HG02763 (cell line): ENCODE measurements around the gene CACNA1E.

Experiments
- ATAC-seq: cut with Tn5 transposase; IDR thresholded peaks from one replicate; pipeline ENCODE4 v1.9.1; 2021; ENCODE audit warnings: mild to moderate bottlenecking, moderate library complexity; ENCODE audit not compliant: unreplicated experiment

CACNA1E gene

DNA sequence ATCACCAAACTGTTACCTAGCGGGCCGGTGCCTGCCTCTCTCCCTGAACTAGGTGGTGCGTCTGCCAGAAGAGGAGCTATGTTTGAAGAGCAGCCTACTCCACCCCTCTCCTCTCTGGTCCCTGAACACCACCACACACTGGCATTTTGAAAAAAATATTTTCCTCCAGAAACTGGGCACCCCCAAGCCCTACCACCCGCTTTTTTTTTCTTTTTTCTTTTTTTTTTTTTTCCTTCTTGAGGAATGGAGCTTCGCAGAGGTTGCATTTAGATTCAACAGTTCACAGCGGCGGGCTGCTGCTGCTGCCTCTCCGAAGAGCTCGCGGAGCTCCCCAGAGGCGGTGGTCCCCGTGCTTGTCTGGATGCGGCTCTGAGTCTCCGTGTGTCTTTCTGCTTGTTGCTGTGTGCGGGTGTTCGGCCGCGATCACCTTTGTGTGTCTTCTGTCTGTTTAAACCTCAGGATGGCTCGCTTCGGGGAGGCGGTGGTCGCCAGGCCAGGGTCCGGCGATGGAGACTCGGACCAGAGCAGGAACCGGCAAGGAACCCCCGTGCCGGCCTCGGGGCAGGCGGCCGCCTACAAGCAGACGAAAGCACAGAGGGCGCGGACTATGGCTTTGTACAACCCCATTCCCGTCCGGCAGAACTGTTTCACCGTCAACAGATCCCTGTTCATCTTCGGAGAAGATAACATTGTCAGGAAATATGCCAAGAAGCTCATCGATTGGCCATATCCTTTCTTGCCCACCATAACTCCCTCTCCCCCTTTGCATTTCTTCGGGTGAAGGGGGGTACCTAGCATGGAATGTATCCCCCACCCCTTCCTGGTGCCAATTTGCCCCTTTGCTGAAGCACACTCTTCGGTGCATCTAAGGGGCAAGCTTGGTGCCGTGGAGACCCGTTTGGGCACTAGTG lies at the start of gene CACNA1E:
Gene CACNA1E, plus strand, starts transcription at position 233 of the 911 bp plus-strand sequence. Its CDS starts 228 bp downstream, at position 461.
- ATAC-seq = no peak

DNA sequence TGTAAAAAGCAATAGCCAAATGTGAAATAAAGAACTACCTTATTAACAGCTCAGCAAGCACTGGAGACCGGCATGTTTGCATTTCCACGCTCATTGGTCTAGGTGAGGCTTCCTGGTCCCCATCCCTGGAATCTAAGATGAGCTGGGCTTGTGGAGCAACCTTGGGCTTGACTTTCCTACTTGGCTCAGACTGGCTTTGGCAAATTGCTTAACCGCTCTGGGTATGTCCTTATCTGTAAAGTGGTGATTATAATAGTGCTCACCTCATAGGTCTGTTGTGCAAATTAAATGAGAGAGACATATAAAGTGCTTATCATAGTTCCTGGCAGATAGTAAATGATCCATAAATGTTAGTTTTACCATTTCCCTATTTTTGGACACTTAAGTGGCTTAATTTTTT lies 49.4 kb upstream of the CACNA1E start:
- ATAC-seq = no peak

DNA sequence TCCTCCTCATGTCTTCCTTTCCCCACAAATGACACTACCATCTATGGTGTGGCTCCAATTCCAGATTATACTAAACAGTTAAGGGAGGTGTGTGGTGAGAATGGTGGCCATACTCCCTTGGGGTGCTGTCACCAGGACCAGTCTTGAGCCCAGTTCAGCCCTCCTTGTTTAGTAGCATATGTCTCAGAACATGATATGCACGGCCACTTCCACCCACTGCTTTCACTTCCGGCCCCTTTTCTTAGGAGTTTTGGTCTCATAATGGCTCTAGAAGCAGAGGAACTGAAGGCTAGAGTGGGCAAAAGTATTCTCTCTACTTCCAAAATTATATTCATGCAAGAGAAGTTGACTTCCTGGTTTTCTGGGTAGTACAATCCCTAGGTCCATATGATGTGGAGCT lies 45.3 kb upstream of the CACNA1E start:
- ATAC-seq = peak; percentile 84

DNA sequence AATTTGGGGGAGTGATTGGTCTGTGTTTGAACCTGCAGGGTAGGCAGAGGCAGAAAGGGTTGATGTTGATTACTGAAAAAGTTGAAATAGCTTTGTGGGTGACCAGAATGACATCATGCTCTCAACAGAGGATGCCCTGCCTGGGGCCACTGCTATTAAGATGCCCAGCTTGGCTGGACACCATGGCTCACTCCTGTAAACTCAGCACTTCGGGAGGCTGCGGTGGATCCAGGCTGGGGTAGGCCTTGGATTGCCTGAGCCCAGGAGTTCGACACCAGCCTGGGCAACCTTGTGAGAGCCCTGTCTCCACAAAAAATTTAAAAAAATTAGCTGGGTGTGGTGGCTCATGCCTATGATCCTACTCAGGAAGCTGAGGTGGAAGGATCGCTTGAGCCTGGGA lies 42.8 kb upstream of the CACNA1E start:
- no peak for ATAC-seq

DNA sequence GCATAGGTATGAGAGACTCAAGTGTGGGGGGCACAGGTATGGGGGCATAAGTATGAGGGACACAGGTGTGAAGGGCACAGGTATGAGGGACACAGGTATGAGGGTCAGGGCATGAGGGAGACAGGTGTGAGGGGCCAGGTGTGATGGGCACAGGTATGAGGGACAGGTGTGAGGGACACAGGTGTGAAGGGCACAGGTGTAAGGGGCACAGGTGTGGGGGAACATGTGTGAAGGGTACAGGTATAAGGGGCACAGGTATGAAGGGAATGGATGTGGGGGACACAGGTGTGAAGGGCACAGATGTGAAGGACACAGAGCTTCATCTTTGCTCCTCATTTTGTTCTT lies 41.2 kb upstream of the CACNA1E start:
- no peak for ATAC-seq

DNA sequence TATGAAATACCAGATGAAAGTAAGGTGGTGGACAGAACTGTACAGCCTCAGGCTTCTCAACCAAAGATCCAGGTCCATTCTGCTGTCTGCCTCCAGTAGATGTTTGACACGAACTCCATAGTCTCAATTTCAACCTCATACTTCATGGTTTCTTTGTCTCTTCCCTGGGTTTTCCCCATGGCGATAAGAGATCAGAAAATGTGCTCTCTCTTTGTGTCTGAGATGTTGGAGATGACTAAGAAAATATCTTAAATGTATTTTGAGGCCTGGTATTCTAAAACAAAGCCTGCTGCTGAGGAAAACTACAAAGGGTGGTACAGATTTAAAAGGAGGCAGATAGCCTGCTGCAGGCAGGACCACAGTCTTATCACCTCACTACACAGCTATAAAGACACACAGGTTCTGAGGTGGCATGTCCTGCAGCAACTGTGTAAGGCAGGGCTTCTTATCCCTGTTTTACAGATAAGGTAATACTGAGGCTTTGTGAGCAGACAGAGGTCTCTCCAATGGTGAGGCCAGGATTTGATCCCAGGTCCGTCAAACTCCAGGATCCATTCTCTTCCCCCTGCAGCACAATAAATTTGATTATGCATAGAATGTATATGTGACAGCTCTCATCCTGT lies 40.0 kb upstream of the CACNA1E start:
- ATAC-seq = no peak

DNA sequence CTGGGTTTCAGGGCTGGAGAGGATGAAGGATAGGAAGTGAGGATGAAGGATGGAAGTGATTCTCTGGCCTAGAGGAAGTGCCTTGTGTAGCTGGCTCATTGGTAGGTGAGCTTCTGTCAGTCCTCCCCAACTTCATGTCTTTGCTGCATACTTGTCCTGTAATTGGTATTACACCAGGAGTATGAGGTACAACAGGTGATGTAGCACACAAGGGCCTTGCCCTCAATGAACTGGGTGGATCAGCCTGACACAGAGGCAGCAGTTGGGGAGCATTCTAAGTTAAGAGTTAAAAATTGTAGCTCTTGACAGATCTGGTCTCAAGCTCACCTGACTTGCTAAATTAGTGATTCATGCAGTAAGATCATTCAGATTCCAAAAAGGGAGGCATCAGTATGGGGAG lies 37.9 kb upstream of the CACNA1E start:
- ATAC-seq = no peak

DNA sequence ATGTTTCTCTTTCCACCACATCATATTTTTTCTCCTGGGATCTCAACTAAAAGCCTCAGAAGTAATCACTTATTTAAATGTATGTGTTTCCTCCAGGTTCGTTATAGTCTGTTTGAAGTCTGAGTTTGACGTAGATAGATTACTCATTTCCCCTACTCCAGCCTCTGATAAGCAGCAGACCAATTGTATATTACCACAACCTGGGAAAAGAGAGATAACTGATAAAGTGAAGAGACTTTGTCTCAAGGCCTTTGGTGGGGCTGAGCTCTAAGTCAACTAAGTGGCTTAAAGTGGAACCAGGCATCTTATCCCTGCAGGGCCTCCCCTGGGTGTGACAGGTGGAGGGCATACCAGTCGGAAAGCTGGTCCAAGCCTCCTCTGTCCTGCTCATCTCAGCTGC lies 34.9 kb upstream of the CACNA1E start:
- ATAC-seq = no peak

DNA sequence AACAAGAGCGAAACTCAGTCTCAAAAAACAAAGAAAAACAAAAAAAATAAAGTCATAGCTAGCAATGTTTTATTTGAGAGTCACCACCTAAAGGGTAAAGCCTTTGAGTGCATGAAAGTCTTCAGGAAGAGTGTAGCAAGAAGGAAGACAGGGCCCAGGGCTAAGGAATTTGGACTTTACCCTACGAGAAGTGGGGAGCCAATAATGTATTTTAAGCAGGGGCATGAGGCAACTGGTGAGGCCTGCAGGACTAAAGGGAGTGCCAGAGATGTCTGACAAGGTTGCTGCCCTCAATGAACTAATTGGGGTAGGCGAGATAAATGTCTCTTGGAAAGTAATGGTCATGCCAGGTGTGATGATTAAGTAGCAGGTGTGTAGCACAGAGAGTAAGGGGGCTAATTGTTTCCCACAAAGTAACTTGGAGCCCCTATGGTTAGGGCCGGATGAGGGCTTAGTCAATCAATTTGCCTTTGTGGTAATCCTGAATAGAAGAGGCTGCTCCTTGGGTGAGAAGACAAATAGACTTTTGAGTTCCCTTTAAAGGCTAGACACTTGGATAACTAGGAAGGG lies 31.6 kb upstream of the CACNA1E start:
- no peak for ATAC-seq

DNA sequence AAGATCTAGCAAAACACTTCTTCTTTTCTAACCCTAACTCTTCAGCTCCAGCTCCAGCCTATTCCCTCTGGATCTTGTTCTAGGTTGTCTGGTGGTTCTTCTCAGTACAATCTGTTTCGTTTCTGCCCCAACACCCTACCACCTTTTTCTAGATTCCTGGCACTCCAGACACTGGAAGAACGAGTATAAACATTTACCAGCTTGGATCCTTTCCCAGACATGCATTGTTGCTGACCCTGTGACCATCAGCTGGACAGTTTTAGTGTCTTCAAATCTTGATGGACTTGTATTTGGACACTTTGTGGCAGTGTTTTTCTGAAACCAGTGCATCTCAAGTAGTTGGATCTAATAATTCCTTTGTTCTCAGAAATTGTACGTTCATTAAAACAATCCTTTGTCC lies 30.6 kb upstream of the CACNA1E start:
- no peak for ATAC-seq

DNA sequence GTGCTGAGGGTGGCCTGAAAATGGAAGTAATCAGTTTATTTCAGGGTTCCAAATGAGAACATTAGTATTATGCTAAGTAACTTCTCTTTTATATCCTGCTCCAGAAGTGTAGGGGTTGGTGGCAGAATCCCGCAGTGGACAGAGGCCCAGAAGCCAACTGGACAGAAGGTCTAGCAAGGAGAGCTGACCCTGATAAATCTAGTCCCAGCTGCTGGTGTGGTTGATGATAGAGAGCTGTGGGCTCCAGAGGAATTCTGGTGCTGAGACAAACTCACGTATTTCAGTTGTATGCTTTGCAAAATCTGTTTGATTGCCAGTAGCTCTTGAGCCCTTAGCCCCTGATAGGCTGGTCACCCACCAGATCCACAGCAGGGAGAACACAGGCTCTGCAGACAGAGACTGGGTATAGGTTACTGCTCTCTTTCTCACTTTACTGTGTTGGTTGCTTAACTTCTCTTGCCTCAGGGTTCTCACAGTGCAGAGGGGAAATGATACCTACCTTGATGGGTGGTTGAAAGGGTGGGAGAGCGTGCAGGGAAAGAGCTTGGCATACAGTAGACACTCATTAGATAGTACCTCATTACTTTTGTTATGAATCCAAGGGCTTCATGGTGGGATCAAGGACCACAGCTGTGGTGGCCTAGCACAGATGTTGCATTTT lies 29.6 kb upstream of the CACNA1E start:
- ATAC-seq = no peak

DNA sequence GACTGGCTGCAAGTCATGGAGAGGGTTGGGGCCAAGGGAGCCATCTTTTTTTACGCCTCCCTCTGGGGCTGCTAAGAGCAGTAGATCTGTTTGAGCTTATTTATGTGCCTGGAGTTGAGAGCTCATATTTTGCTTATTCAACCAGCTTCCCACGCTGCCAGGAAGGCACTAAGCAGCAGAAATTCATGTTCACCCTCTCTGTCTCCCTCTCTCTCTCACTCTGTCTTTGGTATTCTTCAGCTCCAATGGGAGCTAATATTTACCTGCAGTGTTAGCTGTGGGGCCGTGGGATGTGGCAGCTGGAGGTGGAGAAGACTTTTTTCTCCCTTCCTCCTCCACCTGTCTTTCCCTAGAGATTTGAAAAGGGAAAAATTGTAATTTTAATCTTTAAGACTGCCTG lies 26.8 kb upstream of the CACNA1E start:
- ATAC-seq = no peak

DNA sequence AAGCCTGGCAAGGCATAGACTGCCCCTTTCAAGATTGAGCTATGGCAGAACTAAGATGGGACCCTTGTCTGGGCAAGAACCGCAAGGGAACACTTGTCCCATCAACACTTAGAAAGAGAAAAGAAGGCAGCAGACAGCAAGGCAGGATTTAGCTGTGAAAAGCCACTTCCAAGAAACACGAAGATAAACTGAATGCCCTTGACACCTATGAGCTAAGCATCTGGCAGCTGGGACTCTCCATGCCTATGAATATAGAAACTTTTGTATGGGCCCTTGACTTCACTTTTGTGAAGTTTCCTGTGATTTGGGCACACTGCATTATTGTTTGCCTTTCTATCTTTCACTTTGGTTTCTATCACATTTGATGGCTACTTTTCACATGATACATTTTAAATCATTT lies 24.9 kb upstream of the CACNA1E start:
- no peak for ATAC-seq

DNA sequence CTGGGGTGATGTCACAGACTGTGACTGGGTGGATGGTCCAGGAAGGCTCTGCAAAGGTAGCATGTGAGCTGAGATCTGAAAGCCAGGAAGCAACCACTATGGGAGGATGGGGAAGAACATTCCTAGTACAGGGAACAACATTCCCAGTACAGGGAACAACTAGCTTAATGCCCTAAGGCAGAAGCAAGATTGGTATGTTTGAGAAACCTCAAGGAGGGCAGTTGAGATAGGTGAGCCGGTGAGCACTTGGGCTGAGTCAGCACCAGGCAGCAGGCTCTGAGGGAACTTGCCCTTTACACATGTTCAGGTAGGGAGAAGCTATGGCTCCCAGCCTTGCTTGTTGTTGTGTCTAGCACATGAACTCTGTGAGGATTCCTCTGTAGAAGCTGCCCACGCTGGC lies 24.2 kb upstream of the CACNA1E start:
- ATAC-seq = no peak

DNA sequence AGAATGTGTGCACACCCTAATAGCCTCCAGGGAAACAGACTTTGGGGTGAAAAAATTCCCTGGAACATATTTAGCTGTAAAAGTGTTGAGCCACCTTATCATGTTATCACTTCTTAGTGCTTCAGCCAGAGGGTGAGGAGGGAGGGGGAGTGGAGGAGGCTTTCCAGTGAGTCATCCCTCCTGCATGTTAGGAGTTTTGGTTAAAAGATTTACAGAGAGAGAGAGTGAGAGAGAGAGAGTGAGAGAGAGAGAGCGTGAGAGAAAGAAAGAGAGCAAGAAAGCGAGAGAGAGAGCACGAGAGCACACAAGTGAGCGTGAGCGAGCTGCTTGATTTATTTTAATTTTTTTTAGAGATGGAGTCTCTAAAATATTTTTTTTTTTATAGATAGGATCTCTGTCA lies 13.5 kb upstream of the CACNA1E start:
- no peak for ATAC-seq

DNA sequence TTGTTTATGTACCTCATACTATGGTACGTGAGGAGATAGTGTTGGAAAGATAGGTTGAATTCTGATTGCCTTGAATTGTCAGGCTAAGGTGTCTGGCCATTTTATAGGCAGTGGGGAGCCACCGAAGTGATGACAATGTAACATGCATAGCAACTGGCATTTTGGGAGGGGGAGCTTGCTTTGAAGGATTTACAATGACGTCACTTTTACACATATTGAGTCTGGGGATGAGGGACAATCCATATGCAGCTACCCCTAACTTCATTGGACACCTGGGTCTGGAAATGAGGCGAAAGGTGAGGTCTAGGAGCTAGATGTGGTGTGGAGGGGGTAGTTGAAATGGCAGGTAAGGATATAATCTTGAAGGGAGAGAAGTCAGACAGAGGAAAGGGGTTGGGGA lies 7.7 kb upstream of the CACNA1E start:
- ATAC-seq = no peak

DNA sequence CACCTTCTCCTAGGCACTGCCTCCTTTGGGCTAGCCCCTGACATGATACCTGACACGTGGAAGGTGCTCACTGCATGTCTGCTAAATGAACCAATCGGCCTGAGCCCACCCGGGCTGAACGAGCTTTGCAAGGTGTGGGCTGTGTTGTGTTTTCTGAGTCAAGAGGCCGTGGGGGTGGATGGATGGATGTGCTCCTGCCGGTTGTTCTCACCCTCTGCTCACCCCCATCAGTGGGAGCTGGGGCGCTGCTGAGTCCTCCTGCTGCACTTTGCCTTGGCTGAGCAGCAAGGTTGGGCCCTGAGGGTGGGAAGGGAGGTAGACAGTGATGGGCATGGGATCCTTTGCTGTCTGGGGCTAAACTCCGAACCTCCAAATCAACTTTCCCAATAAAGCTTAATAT lies 6.7 kb upstream of the CACNA1E start:
- ATAC-seq = no peak

DNA sequence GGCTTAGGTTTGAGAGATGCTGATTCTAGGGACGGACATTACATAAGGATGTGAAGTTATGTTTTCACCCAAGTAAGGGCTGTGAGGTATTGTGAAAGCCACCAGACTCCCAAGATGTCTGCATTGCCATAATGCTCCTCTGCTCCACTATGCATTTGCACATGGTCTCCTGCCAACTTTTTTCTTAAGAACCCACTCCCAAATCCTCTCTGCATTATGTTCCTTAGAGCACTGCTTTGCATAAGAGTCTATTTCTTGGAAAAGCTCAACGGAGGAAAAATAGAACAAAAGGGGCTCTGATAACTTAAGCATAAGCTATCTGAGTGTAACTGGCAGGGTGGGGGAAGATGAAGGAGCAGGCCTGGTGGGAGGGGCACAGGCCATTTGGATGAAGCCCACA lies 5.0 kb upstream of the CACNA1E start:
- ATAC-seq = no peak

DNA sequence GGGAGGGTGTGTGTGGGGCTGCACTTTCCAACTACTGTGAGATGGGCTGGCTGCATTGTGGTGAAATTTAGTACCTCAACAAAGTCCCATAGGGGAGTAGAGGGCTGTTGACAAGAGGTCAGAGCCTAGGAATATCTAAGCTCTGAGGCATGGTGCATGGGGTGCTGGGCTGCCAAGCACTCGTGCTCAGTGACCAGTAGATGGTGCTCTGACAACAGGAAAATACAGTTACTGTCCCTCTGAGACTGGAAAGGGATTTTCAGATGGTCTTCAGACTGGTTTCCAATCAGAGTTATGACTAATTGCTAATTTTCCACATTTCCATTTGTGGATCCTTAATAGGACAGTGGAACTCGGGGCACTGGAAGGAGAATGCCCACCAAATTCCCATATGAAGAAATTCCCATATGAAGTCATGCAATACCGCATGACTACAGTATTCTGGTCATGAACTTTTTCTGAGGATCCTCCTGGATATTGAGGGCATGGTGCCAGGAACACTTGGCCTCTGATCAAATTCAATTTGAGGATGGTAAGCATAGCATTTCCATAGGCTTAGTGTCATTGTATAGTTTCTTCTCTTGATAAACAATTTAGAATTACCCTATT lies 4.1 kb upstream of the CACNA1E start:
- peak; percentile 55 for ATAC-seq

DNA sequence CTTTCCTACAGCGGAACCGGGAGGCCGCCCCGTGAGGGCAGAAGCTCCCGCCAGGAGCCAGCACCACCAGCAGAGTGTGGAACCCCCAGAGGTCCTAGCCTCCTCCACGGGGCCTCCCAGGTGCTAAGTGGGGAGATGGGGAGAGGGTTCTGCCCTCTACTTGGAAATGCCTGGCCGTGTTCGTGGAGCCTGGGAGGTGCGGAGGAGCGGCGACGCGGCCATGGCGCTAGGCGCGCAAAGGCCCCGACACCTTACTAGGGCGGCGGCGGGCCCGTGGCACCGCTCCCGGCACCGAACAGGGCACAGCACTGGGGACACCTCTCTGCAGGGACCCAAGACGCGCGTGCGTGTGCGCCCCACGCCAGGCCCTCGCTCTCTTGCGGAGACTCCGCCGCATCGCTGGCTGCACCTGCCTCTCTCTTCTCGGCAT lies 1.3 kb upstream of the CACNA1E start:
- no peak for ATAC-seq
